ENCODE measurements around the gene PTPRG.

Gene PTPRG

GRCh38 chr3:61937477-61937876, 376.1 kb downstream of the PTPRG start:
- DNase-seq: no peak

- DNase-seq: peak; percentile 35
These were observed 377.6 kb downstream of the PTPRG start for GRCh38 chr3:61938878-61939549.

GRCh38 chr3:61940236-61940635, 378.9 kb downstream of the PTPRG start:
- no peak for DNase-seq

- DNase-seq: no peak
These were observed 382.6 kb downstream of the PTPRG start for GRCh38 chr3:61943975-61944374.

- DNase-seq: no peak
These were observed 383.4 kb downstream of the PTPRG start for GRCh38 chr3:61944726-61945125.

GRCh38 chr3:61945657-61946056, 384.3 kb downstream of the PTPRG start:
- no peak for DNase-seq

- no peak for DNase-seq
These were observed 385.4 kb downstream of the PTPRG start for GRCh38 chr3:61946570-61947324.

- DNase-seq: no peak
These were observed 386.1 kb downstream of the PTPRG start for GRCh38 chr3:61947456-61947855.

GRCh38 chr3:61948699-61949305, 387.4 kb downstream of the PTPRG start:
- no peak for DNase-seq

- DNase-seq: no peak
These were observed 392.7 kb downstream of the PTPRG start for GRCh38 chr3:61954097-61954540.

GRCh38 chr3:61955483-61955882, 394.1 kb downstream of the PTPRG start:
- DNase-seq: no peak

- no peak for DNase-seq
These were observed 394.9 kb downstream of the PTPRG start for GRCh38 chr3:61956236-61956635.

- DNase-seq: no peak
These were observed 395.9 kb downstream of the PTPRG start for GRCh38 chr3:61957259-61957658.

GRCh38 chr3:61960976-61961375, 399.6 kb downstream of the PTPRG start:
- no peak for DNase-seq

- DNase-seq: no peak
These were observed 400.5 kb downstream of the PTPRG start for GRCh38 chr3:61961900-61962299.

- DNase-seq: no peak
These were observed 403.2 kb downstream of the PTPRG start for GRCh38 chr3:61964566-61964965.

GRCh38 chr3:61965770-61966131, 404.4 kb downstream of the PTPRG start:
- DNase-seq: no peak

GRCh38 chr3:61966200-61966599, 404.8 kb downstream of the PTPRG start:
- DNase-seq: no peak

GRCh38 chr3:61967019-61967418, 405.6 kb downstream of the PTPRG start:
- no peak for DNase-seq

- no peak for DNase-seq
These were observed 406.6 kb downstream of the PTPRG start for GRCh38 chr3:61967937-61968336.

GRCh38 chr3:61974662-61975061, 413.3 kb downstream of the PTPRG start:
- DNase-seq: no peak

GRCh38 chr3:61975199-61975598, 413.8 kb downstream of the PTPRG start:
- no peak for DNase-seq

GRCh38 chr3:61975936-61976335, 414.6 kb downstream of the PTPRG start:
- DNase-seq: no peak

Data from NCI-H774 (cell line).